Activated CD4-positive, alpha-beta T cell treated with anti-CD3 and anti-CD28 coated beads, Interleukin-2, Interleukin-4, amounts not matched to agents 100 ng/mL and 50 ng/mL, durations not matched to agents 16 hours and 8 hours (primary cell): ENCODE measurements around the gene RALB.

Experiments
- DNase-seq: peaks from one replicate; pipeline ENCODE4 v3.0.0-alpha.2; 2020; ENCODE audit warnings: low spot score

Gene RALB

DNA sequence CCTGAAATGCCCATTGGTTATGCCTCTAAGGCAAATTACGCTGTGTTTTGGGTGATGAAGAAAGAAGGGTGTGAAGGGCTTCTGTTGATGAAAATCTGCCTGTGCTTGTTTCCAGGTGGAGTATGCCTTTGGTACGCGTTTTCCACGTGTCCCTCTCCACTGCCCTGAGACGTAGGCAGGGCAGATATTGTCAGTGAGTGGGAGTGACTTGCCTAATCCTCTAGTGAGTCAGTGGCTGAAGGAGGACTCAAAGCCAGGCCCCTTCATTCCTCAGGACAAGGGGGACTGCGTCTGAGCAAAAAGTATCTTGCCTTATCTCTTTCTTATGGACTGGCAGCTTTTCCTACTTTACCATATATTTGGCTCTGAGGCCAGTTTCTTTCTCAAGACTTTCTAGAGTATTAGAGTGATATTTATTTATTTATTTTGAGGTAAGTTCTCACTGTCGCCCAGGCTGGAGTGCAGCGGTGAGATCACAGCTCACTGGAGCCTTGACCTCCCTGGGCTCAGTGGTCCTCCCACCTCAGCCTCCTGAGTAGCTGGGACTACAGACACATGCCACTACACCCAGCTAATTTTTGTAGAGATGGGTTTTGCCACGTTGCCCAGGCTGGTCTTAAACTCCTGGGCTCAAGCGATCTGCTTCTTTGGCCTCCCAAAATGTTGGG is 10.2 kb downstream of the RALB start:
- no peak for DNase-seq

DNA sequence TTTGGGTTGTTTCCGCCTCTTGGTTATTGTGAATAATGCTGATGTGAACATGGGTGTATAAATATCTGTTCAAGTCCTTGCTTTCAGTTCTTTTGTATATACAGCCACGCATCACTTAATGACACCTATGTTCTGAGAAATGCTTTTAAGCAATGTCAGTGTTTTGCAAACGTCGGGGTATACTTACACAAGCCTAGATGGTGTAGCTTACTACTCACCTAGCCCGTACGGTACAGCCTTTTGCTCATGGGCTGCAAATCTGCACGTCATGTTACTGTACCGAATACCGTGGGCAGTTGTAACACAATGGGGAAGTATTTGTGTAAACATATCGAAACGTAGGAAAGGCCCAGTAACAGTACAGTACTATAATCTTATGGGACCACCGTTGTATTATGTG is 12.4 kb downstream of the RALB start:
- DNase-seq = no peak

DNA sequence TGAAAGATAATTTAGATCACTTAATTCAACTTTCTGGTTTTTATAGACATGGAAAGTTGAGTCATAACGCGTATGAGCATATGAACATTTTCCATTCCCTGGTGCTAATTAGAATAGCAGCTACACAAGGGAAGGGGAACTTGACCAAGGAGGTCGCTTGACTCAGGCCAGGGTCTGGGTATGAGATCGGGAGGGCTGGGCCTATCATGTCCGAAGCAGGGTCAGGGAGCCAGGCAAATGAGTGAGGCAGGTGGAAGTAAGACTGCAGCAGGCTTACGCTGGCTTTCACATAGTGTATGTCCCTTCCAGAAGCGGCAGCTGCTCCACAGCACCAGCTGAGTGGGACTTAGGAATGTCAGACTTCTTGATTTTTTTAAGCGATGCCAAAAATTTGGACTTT is 14.7 kb downstream of the RALB start:
- no peak for DNase-seq

- no peak for DNase-seq
Observed at GRCh38 chr2:120269076-120269744, 16.6 kb downstream of the RALB start.

DNA sequence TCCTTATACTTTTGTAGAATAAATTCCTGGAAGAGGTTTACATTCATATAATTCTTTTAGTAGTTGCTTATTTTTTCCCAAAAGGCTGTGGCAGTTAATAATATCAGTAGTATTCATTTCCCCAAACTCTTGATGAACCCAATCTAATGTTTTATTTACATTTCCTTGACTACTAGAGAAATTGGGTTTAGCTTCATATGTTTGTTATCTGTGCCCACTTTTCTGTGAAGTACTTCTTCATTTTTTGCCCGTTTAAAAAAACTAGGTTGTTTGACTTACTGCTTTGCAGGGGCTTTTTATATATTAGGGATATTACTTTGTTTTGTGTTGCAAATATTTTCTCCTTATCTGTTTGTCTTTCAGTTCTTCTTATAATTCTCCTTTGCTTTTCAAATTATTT is 17.2 kb downstream of the RALB start:
- DNase-seq = no peak

DNA sequence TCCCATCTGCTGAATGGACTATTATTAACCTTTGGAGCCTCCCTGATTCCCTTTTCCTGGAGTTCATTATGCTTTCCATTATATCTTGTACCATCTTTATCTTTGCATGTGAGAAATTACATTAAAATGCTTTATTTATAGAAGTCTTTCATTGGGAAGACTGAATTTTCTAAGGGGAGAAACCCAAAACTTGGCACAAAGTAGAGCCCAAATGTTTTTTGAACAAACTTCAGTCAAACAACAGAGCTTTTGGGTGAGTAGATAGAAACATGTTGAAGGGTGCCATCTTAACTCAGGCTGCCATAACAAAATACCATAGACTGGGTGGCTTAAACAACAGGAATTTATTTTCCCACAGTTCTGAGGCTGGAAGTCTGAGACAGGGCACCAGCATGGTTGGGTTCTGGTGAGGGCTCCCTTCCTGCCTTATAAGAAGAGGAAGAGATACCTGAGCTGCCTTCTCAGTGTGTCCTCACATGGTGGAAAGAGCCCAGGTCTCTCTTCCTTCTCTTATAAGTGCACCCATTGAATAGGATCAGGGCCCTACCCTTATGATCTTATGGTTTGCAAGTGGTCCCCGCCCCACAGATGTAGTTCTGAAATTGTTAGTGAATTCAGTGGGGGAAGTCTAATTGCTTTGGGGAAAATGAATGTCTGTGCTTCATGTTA is 19.2 kb downstream of the RALB start:
- DNase-seq = no peak

- DNase-seq = no peak
Observed at GRCh38 chr2:120272763-120273481, 20.3 kb downstream of the RALB start.

GRCh38 chr2:120275617-120276400 is 23.2 kb downstream of the RALB start:
- no peak for DNase-seq

GRCh38 chr2:120277505-120278205 is 25.0 kb downstream of the RALB start:
- DNase-seq = no peak

DNA sequence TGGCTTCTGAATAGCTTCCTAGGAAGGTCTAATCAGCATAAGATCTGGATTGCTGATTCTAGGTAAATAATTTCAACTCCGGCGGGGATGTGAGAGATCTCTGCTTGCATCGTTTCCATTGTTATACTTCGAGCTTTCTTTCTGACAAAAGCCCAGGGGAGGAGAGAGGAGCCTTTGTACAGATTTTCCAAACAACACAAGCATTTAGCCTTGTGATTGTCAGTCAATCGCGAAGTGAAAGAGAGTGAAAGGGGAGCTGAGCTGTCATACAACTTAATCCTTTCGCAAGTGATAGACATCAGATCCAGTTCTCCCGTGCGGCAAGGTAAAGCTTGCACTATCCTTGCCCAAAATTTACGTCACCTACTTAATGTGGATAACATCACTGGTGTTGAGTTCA is 26.2 kb downstream of the RALB start:
- no peak for DNase-seq

GRCh38 chr2:120279708-120280107 is 27.1 kb downstream of the RALB start:
- DNase-seq = no peak

GRCh38 chr2:120283649-120284048 is 31.0 kb downstream of the RALB start:
- DNase-seq = no peak

DNA sequence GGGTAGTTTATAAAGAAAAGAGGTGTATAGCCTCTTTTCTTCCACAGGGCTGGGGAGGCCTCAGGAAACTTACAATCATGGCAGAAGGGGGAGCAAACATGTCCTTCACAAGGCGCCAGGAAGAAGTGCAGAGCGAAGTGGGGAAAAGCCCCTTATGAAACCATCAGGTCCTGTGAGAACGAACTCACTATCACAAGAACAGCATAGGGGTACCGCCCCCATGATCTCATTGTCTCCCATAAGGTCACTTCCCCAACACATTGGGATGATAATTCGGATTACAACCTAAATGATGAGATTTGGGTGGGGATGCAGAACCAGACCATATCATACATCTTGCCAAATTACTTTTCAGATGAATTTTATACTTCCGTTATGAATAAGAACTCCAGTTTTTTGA is 32.4 kb downstream of the RALB start:
- no peak for DNase-seq

DNA sequence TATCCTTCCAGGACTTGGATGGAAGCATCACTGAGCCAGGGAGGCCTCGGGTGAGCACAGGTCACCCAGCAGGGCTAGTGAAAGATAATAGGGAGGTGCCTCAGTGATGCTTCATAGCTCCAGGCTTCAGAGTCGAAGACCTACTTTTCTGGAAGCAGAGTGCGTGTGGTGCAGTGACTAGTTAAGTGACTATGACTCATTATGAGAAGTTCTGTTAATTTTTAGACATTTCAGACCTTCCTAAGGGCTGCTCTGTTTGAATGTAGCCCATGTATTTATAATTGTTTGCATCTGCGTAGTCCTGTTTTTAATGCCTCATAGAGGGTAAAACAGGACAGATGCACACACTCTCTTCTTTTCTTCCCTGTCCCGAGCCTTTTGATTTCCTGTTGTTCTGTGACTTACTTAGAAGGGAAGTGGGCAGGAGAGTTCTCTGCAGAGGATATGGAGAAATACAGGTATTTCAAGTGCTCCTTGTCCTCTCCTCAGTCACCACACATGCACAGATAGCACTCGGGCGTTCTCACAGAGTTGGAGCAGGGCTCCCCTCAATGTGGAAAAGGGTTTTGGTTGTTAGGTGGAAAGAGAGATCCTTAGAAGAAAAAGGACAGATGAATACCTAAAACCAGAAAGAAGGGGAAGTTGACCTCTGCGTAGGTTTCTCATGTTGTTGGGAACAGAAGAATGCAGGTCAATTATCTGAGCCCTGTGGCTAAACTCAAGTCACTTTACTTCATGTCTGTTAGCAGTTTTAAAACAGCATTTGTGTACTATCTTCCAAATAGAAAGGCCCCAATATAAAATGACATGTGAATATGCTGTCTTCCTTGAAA is 34.7 kb downstream of the RALB start:
- peak; percentile 87 for DNase-seq

DNA sequence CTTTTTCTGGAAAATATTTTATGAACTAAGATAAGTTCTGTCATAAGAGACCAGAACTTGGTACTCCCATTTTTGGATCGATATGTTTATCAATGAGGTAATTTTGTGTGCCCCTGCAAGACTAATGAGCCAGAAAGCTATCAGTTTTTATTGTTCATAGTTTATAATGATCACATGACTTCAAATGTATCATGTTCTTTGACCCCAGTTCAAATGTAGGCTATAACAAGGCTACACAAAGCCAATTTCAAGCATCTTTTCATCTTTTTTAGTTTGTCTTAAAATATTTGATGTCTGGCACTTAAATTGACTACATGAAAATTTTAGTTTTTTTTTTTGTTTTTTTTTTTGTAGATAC is 35.3 kb downstream of the RALB start:
- no peak for DNase-seq

DNA sequence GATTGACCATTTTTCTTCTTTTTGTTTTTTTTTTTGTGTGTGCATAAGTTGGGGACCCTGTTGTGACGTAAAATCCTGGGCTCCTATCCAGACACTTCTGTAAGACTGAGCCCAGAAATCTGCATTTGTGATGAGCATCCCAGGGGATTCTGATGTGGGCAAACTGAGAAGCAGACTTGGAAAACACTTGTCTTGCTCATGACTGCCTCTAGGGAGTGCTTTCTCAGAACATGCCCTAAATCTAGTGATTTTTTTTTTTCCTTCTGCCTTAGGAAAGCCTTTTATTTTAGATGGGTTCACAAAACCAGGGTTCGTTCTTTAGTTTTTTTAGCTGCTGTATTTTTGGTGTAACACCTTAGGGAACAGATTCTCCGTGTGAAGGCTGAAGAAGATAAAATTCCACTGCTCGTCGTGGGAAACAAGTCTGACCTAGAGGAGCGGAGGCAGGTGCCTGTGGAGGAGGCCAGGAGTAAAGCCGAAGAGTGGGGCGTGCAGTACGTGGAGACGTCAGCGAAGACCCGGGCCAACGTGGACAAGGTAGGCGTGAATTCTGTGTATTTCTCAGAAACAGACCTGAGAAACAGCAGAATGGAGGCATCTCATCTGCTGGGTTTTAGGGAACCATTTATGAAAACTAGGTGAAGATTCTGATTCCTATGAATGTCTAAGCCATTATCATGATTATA is 36.7 kb downstream of the RALB start:
- DNase-seq = no peak

GRCh38 chr2:120290737-120291136 is 38.1 kb downstream of the RALB start:
- DNase-seq = no peak

DNA sequence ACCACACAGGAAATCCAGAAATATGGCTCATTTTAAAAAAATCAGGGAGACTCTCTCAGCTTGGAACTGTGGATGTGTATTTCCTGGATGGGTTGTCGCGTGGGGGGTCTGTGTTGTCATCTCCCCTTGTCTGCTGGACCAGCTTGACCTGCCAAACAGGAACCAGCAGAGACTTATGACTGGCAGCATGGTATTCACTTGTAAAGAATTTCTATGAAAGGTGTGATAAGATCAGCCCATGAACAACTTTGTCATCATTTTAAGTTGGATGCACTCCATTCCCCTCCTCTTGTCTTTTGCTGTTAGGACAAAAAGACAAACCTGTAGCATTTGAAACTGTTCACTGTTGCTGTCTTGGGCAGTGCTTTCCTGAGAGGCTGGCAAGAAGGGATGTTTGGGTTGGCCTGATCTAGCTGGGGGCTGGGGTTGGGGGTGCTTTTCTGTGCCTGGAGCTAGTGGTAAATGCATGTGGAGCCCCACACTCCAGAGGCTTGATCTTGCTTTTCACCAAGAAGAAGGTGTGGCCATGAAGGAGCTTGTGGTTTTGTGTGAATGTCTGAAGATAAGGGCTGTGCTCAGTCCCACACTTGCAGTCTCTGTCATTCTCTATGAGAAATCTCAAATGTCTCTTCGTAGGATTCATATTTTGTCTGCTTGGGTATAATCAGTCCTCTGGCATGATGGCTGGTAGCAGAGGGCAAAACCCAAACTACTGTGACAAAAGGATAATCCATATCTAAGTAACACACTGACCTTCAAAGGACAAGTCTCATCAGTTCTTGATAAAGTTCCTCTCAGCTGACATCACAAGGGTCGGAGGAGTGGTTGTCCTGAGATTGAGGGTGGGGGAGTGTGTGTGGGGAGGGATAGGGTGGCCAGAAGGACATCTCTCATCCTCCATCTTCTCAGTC is 39.0 kb downstream of the RALB start:
- DNase-seq = peak; percentile 30
